Uterus (tissue), 4 donors: ENCODE data around the gene LRP1B. TPM values are rescaled to one million over a fixed set of nuclear protein-coding genes. Genes with fewer than 3 reads are reported as not detected.

Source experiments
- DNase-seq, 2 donors: peaks; one replicate each; pipeline ENCODE4 v3.0.0-alpha.2; 2019 to 2020
- H3K27ac ChIP-seq, 2 donors: fragments of 200-600 bp; sonication (generic); 1 replicate in 1 of 2; 2 replicates in 1 of 2; pipeline ENCODE4 v1.5.1; 2016 to 2018
- H3K27me3 ChIP-seq, 2 donors: fragments of 200-600 bp; sonication (generic); one replicate each; pipeline ENCODE4 v1.5.1; 2018 to 2019; ENCODE audit warnings: control low read depth in 1 of 2
- H3K36me3 ChIP-seq, 2 donors: fragments of 200-600 bp; sonication (generic); one replicate each; pipeline ENCODE4 v1.5.1; 2019; ENCODE audit warnings: control low read depth in 1 of 2
- H3K4me1 ChIP-seq, 2 donors: fragments of 200-600 bp; sonication (generic); one replicate each; pipeline ENCODE4 v1.5.1; 2018 to 2019; ENCODE audit warnings: control low read depth in 1 of 2
- H3K4me3 ChIP-seq, 2 donors: fragments of 200-600 bp; sonication (generic); 1 replicate in 1 of 2; 2 replicates in 1 of 2; pipeline ENCODE4 v1.5.1; 2018 to 2019; ENCODE audit warnings: mild to moderate bottlenecking in 1 of 2
- H3K9me3 ChIP-seq, 2 donors: fragments of 200-600 bp; sonication (generic); one replicate each; pipeline ENCODE4 v1.5.1; 2019; ENCODE audit warnings: control low read depth in 1 of 2
- POLR2A ChIP-seq, 2 donors: fragments of 450-650 bp; IDR thresholded peaks; one replicate each; pipeline ENCODE4 v1.6.1; 2016; ENCODE audit warnings: antibody characterized with exemption in 2 of 2, mild to moderate bottlenecking in 1 of 2, moderate library complexity in 1 of 2
- intact Hi-C: fragments of 100-400 bp; cut with DNase I; formaldehyde crosslinking; loops from one replicate; pipeline ENCODE4 v1.15.1; 2023; ENCODE audit warnings: low total_unique reads
- total RNA-seq, 4 donors: library from RNA; depleted of rRNA in 3 of 4; stranded (reverse); fragments of >200 nt in 3 of 4; gene quantifications; one replicate each; pipeline versions ENCODE4 v1.1.0 to v1.2.4, GENCODE V29; 2014 to 2023
- TF ChIP-seq, protein P1 (sequence below), 4 experiments: fragments of 200-600 bp in 2 of 4; fragments of 450-650 bp in 2 of 4; sonication (generic) in 2 of 4; IDR thresholded peaks; one replicate each; pipeline ENCODE4 v1.5.1; 2016 to 2019; ENCODE audit warnings: antibody characterized with exemption in 4 of 4, mild to moderate bottlenecking in 2 of 4, moderate library complexity in 1 of 4
- donor health status: DM: yes; HTN: yes; CAD: no.

LRP1B gene
- total RNA-seq, 4 donors from 2014 or later, result 0.29 to 7.3 (median 0.79) TPM; not detected in 1

DNA sequence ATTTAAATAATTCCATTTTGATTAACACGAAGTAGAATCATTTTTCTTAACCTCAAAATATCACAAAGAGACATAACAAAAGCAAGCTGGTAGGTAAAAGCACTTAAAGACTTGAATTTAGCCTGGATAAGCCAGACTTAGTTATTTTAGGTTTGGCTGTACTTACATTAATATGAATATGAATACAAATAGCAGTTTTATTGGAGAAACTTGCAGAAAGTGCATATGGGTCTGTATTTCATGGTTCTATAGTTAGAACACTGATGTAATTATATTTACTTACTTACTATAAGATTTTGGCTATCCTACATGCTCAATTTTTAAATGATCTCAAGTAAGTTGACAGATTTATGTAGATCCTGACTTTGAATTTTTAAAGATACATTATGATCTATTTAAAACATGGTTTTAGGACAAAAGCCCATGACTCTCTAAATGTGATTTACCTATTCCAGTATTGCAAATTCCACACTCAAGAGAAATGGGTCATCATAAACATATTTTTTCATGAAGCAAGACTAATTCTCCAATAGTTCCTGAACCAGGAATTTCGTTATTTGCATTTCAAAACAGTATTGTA lies 1775.2 kb downstream of the LRP1B start:
- H3K27ac ChIP-seq, result no peak overlapping the region
- H3K4me1 ChIP-seq, result no peaks in the 10 kb centered on the region
- no peak overlapping the region for H3K4me3 ChIP-seq
- no peaks in the 10 kb centered on the region for H3K36me3 ChIP-seq
- TF ChIP-seq, protein P1, sequence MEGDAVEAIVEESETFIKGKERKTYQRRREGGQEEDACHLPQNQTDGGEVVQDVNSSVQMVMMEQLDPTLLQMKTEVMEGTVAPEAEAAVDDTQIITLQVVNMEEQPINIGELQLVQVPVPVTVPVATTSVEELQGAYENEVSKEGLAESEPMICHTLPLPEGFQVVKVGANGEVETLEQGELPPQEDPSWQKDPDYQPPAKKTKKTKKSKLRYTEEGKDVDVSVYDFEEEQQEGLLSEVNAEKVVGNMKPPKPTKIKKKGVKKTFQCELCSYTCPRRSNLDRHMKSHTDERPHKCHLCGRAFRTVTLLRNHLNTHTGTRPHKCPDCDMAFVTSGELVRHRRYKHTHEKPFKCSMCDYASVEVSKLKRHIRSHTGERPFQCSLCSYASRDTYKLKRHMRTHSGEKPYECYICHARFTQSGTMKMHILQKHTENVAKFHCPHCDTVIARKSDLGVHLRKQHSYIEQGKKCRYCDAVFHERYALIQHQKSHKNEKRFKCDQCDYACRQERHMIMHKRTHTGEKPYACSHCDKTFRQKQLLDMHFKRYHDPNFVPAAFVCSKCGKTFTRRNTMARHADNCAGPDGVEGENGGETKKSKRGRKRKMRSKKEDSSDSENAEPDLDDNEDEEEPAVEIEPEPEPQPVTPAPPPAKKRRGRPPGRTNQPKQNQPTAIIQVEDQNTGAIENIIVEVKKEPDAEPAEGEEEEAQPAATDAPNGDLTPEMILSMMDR (IDR thresholded peaks at IDR 0.05), result no peak
- TF ChIP-seq POLR2A (IDR thresholded peaks at IDR 0.05), result no peak
- intact Hi-C loops, result no loop called here
- no peaks in the 10 kb centered on the region for H3K9me3 ChIP-seq
- DNase-seq, result no peak
- no peaks in the 10 kb centered on the region for H3K27me3 ChIP-seq

DNA sequence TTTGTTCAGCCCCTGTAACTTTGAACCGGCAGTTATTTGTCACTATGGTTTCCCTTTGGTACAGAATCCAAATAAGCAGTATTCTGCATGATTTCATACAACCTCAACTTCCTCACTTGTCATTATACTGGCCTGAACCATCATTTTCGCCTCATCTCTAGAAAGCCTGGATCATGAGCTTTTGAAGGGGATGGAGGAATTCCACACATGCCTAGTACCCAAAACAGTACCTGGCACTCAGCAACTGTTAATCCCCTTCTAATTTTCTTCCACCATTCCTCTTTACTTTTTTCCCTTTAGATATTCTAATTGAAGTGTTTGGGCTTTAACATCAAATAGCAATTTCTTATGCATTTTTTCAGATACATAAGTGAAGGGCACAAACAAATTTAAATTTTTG lies 1776.3 kb downstream of the LRP1B start:
- no peak for DNase-seq
- H3K4me1 ChIP-seq, result no peaks in the 10 kb centered on the region
- no peak for TF ChIP-seq POLR2A (IDR thresholded peaks at IDR 0.05)
- TF ChIP-seq, protein P1 (IDR thresholded peaks at IDR 0.05), result no peak
- H3K4me3 ChIP-seq, result no peak overlapping the region
- H3K27me3 ChIP-seq, result no peaks in the 10 kb centered on the region
- no peaks in the 10 kb centered on the region for H3K36me3 ChIP-seq
- no peaks in the 10 kb centered on the region for H3K9me3 ChIP-seq
- intact Hi-C loops, result no loop called here
- no peak overlapping the region for H3K27ac ChIP-seq

DNA sequence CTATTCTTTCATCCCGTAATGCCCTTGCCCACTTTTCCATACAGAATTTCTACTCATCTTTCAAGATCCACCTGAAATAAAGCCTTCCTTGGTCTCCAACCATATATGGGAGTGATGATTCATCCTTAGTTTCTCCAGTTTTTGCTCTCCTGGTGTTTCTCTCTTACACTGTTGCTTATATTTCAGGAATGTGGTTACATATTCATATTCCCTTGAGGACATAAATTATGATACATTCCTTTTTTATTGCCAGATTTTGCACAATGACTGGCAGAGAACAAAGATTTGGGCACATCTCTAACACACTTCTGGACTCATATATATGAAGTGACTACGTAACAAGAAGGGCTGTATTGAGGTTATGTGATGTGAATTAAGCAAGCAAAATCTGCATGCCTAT lies 1777.3 kb downstream of the LRP1B start:
- DNase-seq, result no peak
- intact Hi-C loops, result no loop called here
- TF ChIP-seq, protein P1 (IDR thresholded peaks at IDR 0.05), result no peak
- TF ChIP-seq POLR2A (IDR thresholded peaks at IDR 0.05), result no peak
- Histone ChIP-seq H3K9me3 (no peaks in the 10 kb centered on the region), H3K27me3 (no peaks in the 10 kb centered on the region), H3K36me3 (no peaks in the 10 kb centered on the region), H3K4me3 (no peak overlapping the region), H3K27ac (no peak overlapping the region), H3K4me1 (no peaks in the 10 kb centered on the region)

DNA sequence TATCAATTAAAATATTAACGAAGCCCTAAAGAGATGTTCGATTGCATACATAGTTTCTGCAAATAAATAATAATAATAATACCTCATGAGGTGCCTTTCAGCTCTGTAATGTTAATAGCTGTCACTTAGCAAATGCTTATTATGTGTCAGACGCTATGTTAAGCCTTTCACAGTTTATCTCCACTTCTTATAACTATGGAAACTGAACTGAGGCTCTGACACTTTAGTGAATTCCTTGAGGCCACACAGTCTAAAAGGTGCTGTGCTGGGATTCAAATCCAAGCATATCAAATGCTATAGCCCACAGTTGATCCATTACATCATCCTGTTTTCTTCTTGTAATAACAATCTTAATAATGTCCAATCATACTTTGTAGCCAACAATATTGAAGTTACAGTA lies 1779.1 kb downstream of the LRP1B start:
- Histone ChIP-seq H3K9me3 (no peaks in the 10 kb centered on the region), H3K4me1 (no peaks in the 10 kb centered on the region), H3K36me3 (no peaks in the 10 kb centered on the region), H3K27ac (no peak overlapping the region), H3K27me3 (no peaks in the 10 kb centered on the region), H3K4me3 (no peak overlapping the region)
- TF ChIP-seq, protein P1 (IDR thresholded peaks at IDR 0.05), result no peak
- TF ChIP-seq POLR2A (IDR thresholded peaks at IDR 0.05), result no peak
- DNase-seq, result no peak
- intact Hi-C loops, result no loop called here

DNA sequence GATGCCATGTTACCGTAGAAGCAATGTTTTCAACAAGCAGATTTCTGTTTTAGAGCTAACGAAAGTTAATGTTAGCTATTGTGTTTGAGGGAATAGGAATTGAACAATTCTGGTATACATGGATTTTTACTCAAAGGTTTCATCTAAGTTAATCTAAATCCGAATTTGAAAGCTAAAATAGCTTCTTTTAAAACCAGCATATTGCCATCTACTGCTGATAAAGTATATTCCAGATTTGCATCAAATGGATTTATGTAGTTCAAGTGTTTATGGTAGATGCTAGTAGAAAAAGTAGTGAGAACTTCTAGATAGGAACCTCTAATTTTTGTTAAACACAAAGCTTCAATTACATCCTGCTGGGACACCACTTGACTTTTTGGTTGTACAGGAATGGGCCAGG lies 1781.1 kb downstream of the LRP1B start:
- no peak overlapping the region for H3K27ac ChIP-seq
- no peak for DNase-seq
- intact Hi-C loops, result no loop called here
- H3K4me3 ChIP-seq, result no peak overlapping the region
- no peaks in the 10 kb centered on the region for H3K9me3 ChIP-seq
- TF ChIP-seq, protein P1 (IDR thresholded peaks at IDR 0.05), result no peak
- TF ChIP-seq POLR2A (IDR thresholded peaks at IDR 0.05), result no peak
- H3K27me3 ChIP-seq, result no peaks in the 10 kb centered on the region
- no peaks in the 10 kb centered on the region for H3K4me1 ChIP-seq
- H3K36me3 ChIP-seq, result no peaks in the 10 kb centered on the region
